GM23248 (cell line): ENCODE results near the gene PPIP5K1.

ENCODE experiments used
- EZH2 ChIP-seq: fragments of 200-600 bp; sonication (generic); IDR thresholded peaks from 2 replicates; pipeline ENCODE4 v1.6.1; 2018; ENCODE audit warnings: antibody characterized with exemption, mild to moderate bottlenecking; ENCODE audit not compliant: insufficient read depth, poor library complexity, severe bottlenecking
- EZH2phosphoT487 ChIP-seq: fragments of 200-600 bp; sonication (generic); IDR thresholded peaks from 2 replicates; pipeline ENCODE4 v1.6.1; 2018; ENCODE audit warnings: antibody characterized with exemption, moderate library complexity, mild to moderate bottlenecking, low read depth; ENCODE audit not compliant: insufficient read depth

GRCh38 chr15:43526261-43526930 is 63.6 kb downstream of the PPIP5K1 start:
- TF ChIP-seq EZH2phosphoT487 (no peak), EZH2 (no peak)
